Measurements from ENCODE around the gene TSPEAR.

Gene TSPEAR

GRCh38 chr21:44548381-44548780, 163.0 kb downstream of the TSPEAR start:
- DNase-seq (ENCODE audit: low read depth in 3 of 3), result no peak

GRCh38 chr21:44547656-44548331, 163.6 kb downstream of the TSPEAR start:
- DNase-seq (ENCODE audit: low read depth in 3 of 3), result peak in 1 of 3 donors; percentile 3

- no peak for DNase-seq (ENCODE audit: low read depth in 3 of 3)
Observed at GRCh38 chr21:44544566-44544965, 166.8 kb downstream of the TSPEAR start.

- DNase-seq (ENCODE audit: low read depth in 3 of 3), result no peak
Observed at GRCh38 chr21:44542716-44543115, 168.7 kb downstream of the TSPEAR start.

GRCh38 chr21:44540741-44541288, 170.6 kb downstream of the TSPEAR start:
- DNase-seq (ENCODE audit: low read depth in 3 of 3), result no peak

GRCh38 chr21:44539991-44540666, 171.2 kb downstream of the TSPEAR start, which contains the start of gene KRTAP10-1:
Gene KRTAP10-1 (minus strand): TSS chr21:44540195. CDS start chr21:44540150, 45 bp downstream.
- DNase-seq (ENCODE audit: low read depth in 3 of 3), result no peak

- no peak for DNase-seq (ENCODE audit: low read depth in 3 of 3)
Observed at GRCh38 chr21:44539046-44539445, 172.3 kb downstream of the TSPEAR start.

GRCh38 chr21:44537930-44538911, 173.2 kb downstream of the TSPEAR start:
- DNase-seq (ENCODE audit: low read depth in 3 of 3), result no peak

GRCh38 chr21:44535963-44536362, 175.4 kb downstream of the TSPEAR start:
- DNase-seq (ENCODE audit: low read depth in 3 of 3), result no peak

- DNase-seq (ENCODE audit: low read depth in 3 of 3), result no peak
Observed at GRCh38 chr21:44534688-44535087, 176.7 kb downstream of the TSPEAR start.

GRCh38 chr21:44533891-44534627, 177.3 kb downstream of the TSPEAR start:
- DNase-seq (ENCODE audit: low read depth in 3 of 3), result no peak

GRCh38 chr21:44533121-44533890, 178.1 kb downstream of the TSPEAR start:
- DNase-seq (ENCODE audit: low read depth in 3 of 3), result no peak

GRCh38 chr21:44532712-44533111, 178.7 kb downstream of the TSPEAR start:
- no peak for DNase-seq (ENCODE audit: low read depth in 3 of 3)

GRCh38 chr21:44531606-44532564, 179.5 kb downstream of the TSPEAR start:
- no peak for DNase-seq (ENCODE audit: low read depth in 3 of 3)

- no peak for DNase-seq (ENCODE audit: low read depth in 3 of 3)
Observed at GRCh38 chr21:44530903-44531605, 180.3 kb downstream of the TSPEAR start.

- no peak for DNase-seq (ENCODE audit: low read depth in 3 of 3)
Observed at GRCh38 chr21:44530221-44530902, 181.0 kb downstream of the TSPEAR start.

- no peak for DNase-seq (ENCODE audit: low read depth in 3 of 3)
Observed at GRCh38 chr21:44529503-44530125, 181.8 kb downstream of the TSPEAR start.
